NCI-H2107 treated with DMSO at 0.1 percent for 48 hours (cell line): Measurements from ENCODE around the gene KIF3A.

Experiments
- DNase-seq: peaks from one replicate; lab custom pipeline; 2025; ENCODE audit not compliant: unreplicated experiment; lab: John Stamatoyannopoulos, UW

KIF3A gene

DNA sequence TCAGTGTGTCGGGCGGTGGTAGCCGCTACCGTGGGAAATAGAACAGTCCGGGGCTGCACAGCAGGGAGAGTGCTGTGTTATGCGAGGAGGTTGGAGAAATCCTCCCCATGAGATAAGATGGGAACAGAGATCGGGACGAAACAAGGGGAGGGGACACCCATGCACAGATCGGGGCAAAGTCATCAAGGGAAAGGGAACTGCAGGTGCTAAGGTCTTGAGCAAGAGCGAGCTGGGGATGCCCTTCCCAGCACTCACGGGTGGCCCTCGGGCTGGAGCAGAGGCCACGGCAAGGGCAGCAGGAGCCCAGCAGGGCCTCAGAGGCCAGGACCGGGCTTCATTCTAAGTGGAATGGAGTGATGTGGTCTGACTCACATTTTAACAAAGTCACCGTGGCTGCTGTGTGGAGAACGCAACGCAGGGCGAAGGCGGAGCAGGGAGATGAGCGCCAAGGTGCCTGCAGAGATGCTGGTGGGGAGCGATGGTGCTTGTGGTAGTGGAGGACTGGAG, 71.7 kb downstream of the KIF3A start:
- DNase-seq = no peak

DNA sequence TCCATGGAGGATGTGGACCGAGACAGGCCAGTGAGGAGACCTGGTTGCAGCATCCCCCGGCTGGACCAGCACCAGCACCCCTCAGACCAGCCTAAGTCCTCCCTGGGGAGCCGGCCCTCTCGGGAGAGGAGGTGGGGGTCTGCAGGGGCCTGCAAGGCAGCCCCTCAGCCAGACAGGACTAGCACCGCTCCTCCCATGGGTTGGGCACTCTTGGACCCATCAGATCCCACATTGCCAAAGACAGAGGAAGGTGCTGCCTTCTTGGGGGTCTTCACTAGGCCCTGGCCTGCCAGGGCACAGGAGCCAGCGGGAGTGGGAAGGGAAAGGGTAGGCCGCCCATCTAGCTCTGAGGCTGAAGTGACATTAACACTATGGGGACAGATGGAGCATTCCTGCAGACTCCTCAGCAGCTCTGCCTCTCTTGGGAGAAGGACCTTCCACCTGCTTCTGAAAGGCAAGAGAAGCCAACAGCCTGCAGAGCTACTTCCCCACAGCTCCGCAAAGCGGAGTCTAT, 72.6 kb downstream of the KIF3A start:
- DNase-seq = no peak

DNA sequence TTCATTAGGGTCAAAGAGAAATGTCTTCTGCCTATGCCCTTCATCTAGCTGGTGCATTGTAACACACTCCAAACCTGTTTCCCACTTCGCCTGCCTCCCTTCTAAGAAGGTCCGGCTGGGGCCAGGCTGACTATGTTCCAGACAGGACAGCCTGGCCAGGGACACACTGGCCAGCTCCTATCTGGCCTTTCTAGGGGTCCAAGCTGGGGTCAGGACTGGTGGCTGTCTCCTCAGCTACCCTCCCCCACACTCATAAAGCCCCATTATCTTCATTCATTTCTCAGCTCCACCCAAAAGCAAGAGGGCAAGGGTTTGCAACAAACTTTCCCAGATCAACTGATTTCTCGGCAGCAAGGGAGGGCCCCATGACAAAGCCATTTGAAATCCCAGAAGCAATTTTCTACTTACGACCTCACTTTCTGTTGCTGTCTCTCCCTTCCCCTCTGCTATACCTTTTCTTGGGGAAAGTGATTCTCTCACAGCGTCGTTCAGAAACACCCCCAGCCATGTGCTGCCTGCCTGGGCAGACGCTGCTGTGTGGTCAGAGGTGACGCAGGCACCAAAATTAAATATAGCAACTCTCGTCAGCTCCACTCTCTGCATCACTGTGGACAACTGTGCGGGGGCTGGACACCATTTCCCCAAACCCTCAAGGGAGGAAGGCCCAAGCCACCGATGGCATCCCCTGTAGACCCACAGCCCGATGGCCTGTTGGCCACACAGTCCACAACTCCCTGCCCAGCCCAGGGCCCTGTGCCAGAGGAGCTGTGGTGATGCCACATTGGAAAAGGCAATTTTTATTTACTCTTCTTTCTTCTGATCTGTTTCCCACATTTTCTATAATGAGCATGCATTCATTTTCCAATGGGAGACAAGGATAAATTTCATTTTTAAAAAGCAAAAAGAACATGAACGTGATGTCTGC, 73.3 kb downstream of the KIF3A start:
- no peak for DNase-seq

DNA sequence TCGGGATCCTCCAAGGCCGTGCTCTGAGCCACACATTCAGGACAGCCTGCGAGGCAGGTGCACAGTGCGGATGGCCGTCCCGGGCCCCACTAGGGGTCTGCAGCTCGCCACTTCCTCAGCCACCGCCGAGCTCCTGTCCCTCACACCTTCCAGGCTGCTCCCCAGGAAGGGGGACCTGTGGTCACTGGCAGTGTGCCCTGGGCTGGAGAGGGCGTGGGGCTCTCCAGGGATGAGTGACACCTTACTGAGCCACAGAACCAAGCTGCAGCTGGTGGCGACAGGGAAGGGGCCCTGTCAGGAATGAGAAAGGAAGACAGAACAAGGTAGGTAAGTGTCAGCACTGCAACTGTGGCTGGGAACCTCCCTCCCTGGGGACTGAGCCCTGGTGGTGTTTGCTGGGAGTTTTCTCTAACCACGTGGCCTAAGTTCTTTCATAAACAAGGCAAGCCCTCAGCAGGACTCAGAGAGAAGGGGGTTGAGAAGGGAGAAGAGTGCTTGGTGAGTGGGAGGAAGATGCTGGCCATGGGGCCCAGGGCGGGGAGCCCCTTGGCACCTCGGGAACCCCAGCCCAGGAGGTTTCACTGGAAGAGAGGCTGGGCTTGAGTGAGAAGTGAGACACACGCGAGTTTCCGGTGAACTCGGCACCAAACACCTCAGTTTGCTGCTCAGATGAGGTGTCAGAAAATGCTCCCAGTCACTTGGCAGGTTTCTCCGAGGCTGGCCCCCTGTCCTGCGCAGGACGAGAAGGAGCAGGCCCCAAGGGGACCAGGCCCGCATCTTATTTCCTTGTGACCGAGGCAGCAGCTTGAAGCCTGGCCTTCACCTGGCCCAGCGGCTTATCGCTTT, 74.2 kb downstream of the KIF3A start:
- DNase-seq = peak; percentile 51

DNA sequence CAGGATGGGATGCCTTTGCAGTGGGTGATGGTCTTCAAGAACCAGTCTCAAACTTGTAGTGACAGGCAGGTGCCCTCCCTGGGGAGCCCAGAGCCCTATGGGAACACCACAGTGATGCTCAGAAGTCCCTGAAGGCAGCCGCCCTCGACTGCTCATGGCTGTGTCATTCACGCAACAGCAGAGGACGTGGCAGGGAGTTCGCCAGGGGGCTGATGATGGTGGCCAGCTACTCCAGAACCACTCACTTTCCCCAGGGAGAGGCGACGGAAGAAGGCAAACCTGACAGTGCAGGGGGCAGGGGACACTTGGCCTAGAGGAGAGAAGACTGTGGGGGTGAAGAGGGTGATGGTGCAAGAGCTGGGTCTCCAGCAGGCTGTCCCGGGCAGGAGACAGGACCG, 75.3 kb downstream of the KIF3A start:
- DNase-seq = no peak

DNA sequence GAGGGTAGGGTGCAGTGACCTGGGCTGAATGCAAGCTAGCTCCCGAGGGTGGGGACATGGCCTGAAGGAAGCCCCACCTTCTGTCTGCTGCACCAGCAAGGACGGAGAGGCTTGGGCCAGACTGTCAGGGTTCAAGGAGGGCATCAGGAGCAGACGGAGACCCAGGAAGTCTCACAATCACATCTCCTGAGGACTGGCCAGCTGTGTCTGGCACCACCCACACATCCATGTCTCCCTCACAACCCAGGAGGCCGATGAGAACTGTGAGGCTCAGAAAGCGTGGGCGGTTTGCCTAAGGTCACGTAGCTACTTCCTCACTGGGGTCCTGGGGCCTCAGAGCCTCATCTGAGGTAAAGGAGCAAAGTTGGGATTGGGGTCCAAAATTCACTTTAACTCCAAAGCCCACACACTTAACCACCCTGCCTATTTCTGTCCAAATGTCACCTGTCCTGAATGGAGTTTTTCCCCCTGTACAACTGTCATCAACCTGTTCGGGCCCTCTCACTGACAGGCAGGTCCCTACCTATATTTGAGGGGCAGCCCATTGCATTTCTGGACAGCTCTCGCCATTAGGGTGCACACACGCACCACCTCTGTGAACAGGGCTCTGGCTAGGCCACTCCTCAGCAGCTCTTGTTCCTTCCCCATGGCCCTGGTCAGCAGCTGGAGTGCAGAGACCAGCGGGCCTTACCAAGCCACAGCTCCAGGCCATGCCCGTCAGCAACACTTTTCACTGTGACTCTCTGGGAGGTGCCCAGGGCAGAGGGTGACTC, 75.9 kb downstream of the KIF3A start:
- no peak for DNase-seq

DNA sequence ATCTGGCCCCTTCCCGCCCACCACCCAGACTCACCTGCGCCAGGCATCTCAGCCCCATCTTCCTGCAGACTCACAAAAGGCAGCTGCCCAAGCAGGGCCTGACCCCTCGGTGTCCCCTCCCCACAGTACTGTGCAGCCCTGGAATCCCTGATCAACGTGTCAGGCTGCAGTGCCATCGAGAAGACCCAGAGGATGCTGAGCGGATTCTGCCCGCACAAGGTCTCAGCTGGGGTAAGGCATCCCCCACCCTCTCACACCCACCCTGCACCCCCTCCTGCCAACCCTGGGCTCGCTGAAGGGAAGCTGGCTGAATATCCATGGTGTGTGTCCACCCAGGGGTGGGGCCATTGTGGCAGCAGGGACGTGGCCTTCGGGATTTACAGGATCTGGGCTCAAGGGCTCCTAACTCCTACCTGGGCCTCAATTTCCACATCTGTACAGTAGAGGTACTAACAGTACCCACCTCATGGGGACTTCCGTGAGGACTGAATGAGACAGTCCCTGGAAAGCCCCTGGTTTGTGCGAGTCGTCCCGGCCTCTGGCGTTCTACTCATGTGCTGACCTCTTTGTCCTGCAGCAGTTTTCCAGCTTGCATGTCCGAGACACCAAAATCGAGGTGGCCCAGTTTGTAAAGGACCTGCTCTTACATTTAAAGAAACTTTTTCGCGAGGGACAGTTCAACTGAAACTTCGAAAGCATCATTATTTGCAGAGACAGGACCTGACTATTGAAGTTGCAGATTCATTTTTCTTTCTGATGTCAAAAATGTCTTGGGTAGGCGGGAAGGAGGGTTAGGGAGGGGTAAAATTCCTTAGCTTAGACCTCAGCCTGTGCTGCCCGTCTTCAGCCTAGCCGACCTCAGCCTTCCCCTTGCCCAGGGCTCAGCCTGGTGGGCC, 77.5 kb downstream of the KIF3A start:
- DNase-seq = no peak

DNA sequence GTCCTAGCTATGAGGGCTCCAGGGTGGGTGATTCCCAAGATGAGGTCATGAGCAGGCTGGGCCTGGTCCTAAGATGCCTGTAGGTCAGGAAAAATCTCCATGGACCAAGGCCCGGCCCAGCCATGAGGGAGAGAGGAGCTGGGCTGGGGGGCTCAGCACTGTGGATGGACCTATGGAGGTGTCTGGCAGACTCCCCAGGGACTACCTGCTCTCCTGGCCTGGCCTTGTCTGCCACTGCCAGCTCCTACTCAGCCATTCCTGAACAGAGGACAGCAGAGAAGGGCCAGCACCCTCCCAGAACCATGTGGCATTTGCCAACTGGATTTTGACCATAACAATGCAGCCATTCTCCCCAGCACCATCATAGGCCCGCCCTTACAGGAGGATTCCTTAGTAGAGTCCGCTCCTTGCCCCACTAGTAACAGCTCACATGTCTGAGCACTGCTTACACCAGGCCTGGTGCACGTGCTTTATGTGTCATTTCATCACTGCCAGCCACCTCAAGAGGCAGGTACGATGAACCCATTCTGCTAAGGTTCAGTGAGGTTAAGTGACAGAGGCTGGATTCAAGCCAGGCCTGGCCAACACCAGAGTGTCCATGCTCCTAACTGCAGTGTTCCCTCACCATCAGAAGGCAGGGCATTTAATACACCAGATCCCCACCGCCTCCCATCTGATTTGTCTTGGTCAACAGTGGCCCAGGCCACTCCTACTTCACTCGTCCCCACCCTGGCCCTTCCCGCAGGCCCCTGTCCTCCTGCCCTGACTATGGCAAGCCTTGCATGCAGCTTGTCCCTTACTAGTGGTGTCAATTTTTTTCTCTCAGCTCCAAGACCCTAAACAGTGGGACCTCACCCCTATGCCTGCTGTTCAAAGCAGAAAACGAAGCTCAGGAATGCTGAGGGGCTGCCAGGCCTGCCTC, 78.7 kb downstream of the KIF3A start:
- no peak for DNase-seq

DNA sequence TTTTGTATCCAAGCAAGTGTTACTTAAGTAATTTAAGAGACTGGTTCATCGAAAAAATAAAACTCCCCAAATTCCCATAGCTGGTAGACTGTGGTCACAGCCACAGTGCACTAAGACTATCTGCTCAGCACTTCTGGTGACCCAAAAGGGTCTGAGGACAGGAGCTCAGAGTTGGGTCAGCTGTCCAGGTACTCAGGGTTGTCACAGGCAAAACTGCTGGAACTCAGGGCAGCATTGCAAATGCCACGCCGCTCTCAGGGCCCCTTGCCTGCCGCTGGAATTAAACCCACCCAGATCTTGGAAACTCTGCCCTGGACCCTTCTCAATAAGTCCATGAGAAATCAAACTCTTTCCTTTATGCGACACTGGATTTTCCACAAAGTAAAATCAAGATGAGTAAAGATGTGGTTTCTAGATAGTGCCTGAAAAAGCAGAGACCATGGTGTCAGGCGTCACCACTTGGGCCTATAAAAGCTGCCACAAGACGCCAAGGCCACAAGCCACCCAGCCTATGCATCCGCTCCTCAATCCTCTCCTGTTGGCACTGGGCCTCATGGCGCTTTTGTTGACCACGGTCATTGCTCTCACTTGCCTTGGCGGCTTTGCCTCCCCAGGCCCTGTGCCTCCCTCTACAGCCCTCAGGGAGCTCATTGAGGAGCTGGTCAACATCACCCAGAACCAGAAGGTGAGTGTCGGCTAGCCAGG, 79.5 kb downstream of the KIF3A start, which contains the start of gene IL13:
Gene IL13, plus strand, starts transcription at position 498 of the 705 bp plus-strand sequence. Its CDS starts 14 bp downstream, at position 512.
- no peak for DNase-seq

DNA sequence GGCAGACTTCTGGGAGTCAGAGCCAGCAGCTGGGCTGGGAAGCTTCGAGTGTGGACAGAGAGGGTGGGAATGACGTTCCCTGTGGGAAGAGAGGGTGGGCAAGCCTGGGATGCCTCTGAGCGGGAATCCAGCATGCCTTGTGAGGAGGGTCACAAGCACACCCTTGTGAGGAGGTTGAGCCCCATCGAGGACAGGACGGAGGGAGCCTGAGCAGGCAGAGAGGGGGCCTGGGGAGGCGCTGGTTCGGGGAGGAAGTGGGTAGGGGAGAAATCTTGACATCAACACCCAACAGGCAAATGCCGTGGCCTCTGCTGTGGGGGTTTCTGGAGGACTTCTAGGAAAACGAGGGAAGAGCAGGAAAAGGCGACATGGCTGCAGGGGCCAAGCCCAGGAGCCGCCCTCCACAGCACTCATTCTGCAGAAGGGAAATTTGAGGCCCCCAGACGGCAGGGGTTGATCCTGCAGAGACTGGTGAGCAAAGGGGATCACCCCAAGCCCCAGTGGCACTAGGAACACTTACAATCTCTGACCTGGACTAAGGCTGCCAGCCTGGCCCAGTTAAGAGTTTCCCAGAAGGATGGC, 80.5 kb downstream of the KIF3A start:
- no peak for DNase-seq

DNA sequence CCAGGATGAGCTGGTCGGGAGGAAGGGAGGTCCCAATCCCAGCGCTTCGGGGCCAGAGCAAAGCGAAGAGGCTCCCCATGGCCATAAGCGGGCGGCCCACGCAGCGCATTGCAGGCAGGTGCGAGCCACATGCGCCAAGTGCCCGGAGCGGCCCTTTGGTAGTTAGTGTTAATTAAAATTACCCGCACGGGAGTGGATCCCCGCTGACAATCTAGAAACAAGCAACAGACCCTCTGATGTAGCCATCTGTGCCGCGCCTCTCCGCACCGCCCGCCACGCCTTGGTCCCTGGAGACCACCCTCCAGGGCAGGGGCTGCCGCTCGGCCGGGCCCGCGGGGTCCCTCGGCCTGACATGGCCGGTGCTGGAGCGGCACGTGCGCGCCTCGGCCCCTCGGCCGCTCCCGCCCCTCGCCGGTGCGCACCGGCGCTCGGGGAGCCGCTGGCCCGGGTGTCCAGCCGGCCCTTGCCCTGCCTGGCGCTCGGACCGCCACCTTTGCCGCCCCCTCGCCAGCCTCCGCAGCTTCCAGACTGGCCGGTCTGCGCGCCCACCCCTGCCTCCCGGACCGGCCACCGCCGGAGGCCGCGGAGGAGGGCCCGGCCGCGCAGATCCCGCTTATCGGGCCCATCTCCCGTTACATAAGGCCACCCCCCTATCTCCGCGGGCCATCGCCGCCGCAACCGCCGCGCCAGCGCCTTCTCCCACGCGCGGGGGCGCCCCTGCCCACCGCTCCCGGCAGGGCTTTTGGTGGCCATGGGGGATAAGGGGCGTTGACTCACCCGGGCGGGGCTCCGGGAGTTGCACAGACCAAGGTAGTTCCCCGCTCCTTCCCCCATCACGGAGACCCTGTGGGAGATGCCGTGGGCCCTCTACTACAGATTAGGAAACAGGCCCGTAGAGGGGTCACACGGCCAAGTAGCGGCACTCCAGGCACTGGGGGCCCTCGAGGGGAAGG, 81.2 kb downstream of the KIF3A start:
- DNase-seq = no peak

DNA sequence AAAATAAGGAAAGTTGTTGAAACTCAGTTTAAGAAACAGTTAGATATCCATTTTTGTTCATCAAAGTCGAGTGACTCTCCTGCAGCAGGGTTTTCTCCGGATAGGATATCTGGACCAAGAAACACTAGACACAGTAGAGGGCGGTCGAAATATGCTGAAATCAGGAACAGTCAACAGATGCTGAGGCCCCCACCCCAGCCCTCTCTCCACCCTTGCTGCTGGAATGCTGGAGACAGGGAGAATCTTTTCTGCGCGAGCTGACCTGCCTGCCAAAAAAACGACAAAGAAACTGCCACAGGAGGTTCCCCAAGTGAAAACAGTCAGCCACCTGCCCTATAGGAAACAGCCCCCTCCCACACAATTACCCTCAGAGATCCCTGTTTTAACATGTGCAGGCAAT, 83.6 kb downstream of the KIF3A start:
- DNase-seq = no peak

DNA sequence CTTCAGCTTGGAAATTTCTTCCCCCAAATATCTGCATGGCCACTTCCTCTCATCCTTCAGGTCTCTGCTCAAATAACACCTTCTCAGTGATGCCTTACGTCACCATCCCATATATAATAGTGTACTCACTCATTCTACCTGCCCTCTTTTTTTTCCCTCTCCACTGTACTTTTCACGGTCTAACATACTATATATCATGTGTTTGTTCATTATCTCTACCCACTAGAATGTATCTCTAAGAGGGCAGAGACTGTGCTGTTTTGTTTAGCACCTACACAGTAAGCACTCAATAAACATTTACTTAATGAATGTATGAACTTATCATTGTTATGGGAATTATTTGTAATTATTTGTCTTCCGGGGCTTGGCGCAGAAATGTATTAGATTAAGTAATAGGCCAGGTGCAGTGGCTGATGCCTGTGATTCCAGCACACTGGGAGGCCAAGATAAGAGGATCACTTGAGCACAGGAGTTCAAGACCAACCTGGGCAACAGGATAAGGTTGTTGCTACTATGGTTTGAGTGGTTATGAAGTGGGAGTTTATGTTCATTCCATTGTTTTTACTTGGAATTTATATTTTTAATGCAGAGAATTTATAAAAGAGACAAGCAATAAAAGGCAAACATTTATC, 85.4 kb downstream of the KIF3A start:
- DNase-seq = no peak

DNA sequence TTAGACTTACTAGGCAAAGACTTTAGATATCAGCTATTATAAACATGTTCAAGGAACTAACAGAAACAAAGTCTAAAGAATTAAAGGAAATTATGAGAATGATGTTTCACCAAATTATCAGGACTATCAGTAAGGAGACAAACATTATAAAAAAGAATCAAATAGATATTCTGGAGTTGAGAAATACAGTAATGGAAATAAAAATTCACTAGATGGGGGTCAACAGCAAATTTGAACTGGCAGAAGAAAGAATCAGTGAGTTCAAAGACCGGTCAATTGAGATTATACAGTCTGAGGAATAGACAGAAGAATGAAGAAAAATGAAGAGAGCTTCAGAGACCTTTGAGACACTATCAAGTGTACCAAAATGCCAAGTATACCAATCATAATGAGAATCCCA, 89.0 kb downstream of the KIF3A start:
- DNase-seq = no peak

DNA sequence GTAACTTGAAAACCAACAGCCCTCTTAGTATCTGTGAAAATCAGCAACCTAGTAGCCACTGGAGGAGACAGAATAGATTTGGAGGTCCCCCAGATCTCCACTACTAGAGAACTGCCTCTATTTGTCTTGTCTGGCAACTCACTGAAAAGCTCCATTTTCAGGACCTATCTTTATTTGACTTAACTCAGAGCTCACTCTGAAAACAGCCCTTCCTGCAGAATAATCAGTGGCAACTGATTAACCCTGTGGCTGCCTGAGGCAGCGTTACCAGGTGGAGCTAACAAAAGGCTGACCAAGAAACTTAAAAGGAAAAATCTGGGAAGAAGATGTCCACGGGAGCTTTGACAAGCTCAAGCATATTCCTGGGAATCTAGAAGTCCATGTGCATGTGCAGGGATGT, 89.9 kb downstream of the KIF3A start:
- no peak for DNase-seq

DNA sequence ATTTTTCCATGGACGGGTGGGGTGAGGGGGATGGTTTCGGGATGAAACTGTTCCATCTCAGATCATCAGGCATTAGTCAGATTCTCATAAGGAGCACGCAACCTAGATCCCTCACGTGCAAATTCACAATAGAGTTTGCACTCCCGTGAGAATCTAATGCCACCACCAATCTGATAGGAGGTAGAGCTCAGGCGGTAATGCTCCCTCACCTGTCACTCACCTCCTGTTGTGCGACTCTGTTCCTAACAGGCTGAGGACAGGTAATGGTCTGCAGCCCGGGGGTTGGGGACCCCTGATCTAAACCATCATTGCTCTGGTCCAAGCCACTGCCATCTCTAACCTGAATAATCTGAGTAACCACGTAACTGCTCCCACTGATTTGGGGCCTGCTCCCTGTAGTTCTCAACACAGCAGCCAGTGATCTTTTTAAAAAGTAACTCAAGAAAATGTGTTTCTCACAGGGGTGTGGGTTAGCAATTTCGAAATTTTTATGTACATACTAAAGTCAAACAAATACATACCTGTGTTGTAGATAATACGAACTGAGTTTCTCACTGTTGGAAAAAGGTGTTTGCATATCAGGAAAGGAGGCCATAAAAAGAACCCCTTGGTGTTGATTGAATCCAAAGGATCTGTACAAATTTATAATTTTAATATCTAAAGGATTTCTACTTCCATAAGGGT, 90.6 kb downstream of the KIF3A start:
- DNase-seq = no peak
